Measurements from ENCODE around the gene TMEM132E. TPM values are rescaled to one million over a fixed set of nuclear protein-coding genes. Genes with fewer than 3 reads are reported as not detected.

Gene TMEM132E
- polyA plus RNA-seq, 3 donors = 2.1 to 4.5 (median 2.2) TPM

- no peak for DNase-seq (ENCODE audit: low read depth in 3 of 3, low spot score in 2 of 3)
These were observed 18.9 kb downstream of the TMEM132E start for GRCh38 chr17:34598161-34598776.

GRCh38 chr17:34601416-34601815, 22.0 kb downstream of the TMEM132E start:
- no peak for DNase-seq (ENCODE audit: low read depth in 3 of 3, low spot score in 2 of 3)

GRCh38 chr17:34603974-34604373, 24.6 kb downstream of the TMEM132E start:
- no peak for DNase-seq (ENCODE audit: low read depth in 3 of 3, low spot score in 2 of 3)

- no peak for DNase-seq (ENCODE audit: low read depth in 3 of 3, low spot score in 2 of 3)
These were observed 27.4 kb downstream of the TMEM132E start for GRCh38 chr17:34606763-34607162.

GRCh38 chr17:34607917-34608316, 28.5 kb downstream of the TMEM132E start:
- no peak for DNase-seq (ENCODE audit: low read depth in 3 of 3, low spot score in 2 of 3)

GRCh38 chr17:34609210-34609609, 29.8 kb downstream of the TMEM132E start:
- DNase-seq (ENCODE audit: low read depth in 3 of 3, low spot score in 2 of 3) = no peak

- DNase-seq (ENCODE audit: low read depth in 3 of 3, low spot score in 2 of 3) = no peak
These were observed 30.7 kb downstream of the TMEM132E start for GRCh38 chr17:34610039-34610438.

- DNase-seq (ENCODE audit: low read depth in 3 of 3, low spot score in 2 of 3) = no peak
These were observed 31.1 kb downstream of the TMEM132E start for GRCh38 chr17:34610506-34610905.

GRCh38 chr17:34613064-34614019, 34.0 kb downstream of the TMEM132E start:
- no peak for DNase-seq (ENCODE audit: low read depth in 3 of 3, low spot score in 2 of 3)

GRCh38 chr17:34614698-34615097, 35.3 kb downstream of the TMEM132E start:
- no peak for DNase-seq (ENCODE audit: low read depth in 3 of 3, low spot score in 2 of 3)

GRCh38 chr17:34615326-34615725, 35.9 kb downstream of the TMEM132E start:
- no peak for DNase-seq (ENCODE audit: low read depth in 3 of 3, low spot score in 2 of 3)

GRCh38 chr17:34616148-34616547, 36.8 kb downstream of the TMEM132E start:
- peak; percentile 61 to 84 (median 79) for DNase-seq (ENCODE audit: low read depth in 3 of 3, low spot score in 2 of 3)

GRCh38 chr17:34617398-34617797, 38.0 kb downstream of the TMEM132E start:
- DNase-seq (ENCODE audit: low read depth in 3 of 3, low spot score in 2 of 3) = no peak

- no peak for DNase-seq (ENCODE audit: low read depth in 3 of 3, low spot score in 2 of 3)
These were observed 40.4 kb downstream of the TMEM132E start for GRCh38 chr17:34619687-34620217.

GRCh38 chr17:34620458-34620857, 41.1 kb downstream of the TMEM132E start:
- DNase-seq (ENCODE audit: low read depth in 3 of 3, low spot score in 2 of 3) = no peak

- no peak for DNase-seq (ENCODE audit: low read depth in 3 of 3, low spot score in 2 of 3)
These were observed 43.7 kb downstream of the TMEM132E start for GRCh38 chr17:34622862-34623623.

- no peak for DNase-seq (ENCODE audit: low read depth in 3 of 3, low spot score in 2 of 3)
These were observed 44.7 kb downstream of the TMEM132E start for GRCh38 chr17:34623856-34624766.

GRCh38 chr17:34624767-34625383, 45.5 kb downstream of the TMEM132E start:
- no peak for DNase-seq (ENCODE audit: low read depth in 3 of 3, low spot score in 2 of 3)

GRCh38 chr17:34626121-34626681, 46.8 kb downstream of the TMEM132E start:
- DNase-seq (ENCODE audit: low read depth in 3 of 3, low spot score in 2 of 3) = no peak
